Astrocyte (in vitro differentiated cells and primary cell): ENCODE data around the gene GET4. TPM values are rescaled to one million over a fixed set of nuclear protein-coding genes. Genes with fewer than 3 reads are reported as not detected.
"Not testable (repeated sequence)": the region's sequence is repeated elsewhere in the genome, so short reads cannot be mapped to it uniquely, and the experiment has no call there.

Experiments
- DNase-seq: peaks from one replicate; pipeline ENCODE4 v3.0.0-alpha.2; 2010; ENCODE audit warnings: low read depth
- FAIRE-seq: peaks from 2 replicates; lab custom pipeline; 2011; peaks lifted over from hg19 to GRCh38; lab: Jason Lieb, UNC
- H2AFZ ChIP-seq: 2 replicates; pipeline ENCODE4 v1.6.0; 2012; ENCODE audit warnings: low read depth, low read length, inconsistent platforms
- H3K27ac ChIP-seq: 2 replicates; pipeline ENCODE4 v1.5.1; 2011; ENCODE audit warnings: low read depth, low read length, inconsistent platforms
- H3K27me3 ChIP-seq: 2 replicates; pipeline ENCODE4 v1.6.0; 2011; ENCODE audit warnings: low read length, inconsistent platforms; ENCODE audit not compliant: insufficient read depth
- H3K36me3 ChIP-seq: 2 replicates; pipeline ENCODE4 v1.5.1; 2011; ENCODE audit warnings: low read length, inconsistent platforms; ENCODE audit not compliant: insufficient read depth
- H3K4me1 ChIP-seq: 2 replicates; pipeline ENCODE4 v1.5.1; 2011; ENCODE audit warnings: low read length, inconsistent platforms; ENCODE audit not compliant: insufficient read depth
- H3K4me2 ChIP-seq: 2 replicates; pipeline ENCODE4 v1.6.0; 2012; ENCODE audit warnings: low read length, inconsistent platforms
- H3K4me3 ChIP-seq: 2 replicates; pipeline ENCODE4 v1.5.1; 2011; ENCODE audit warnings: low read depth, mild to moderate bottlenecking, low read length, inconsistent platforms; ENCODE audit not compliant: insufficient read depth
- H3K79me2 ChIP-seq: 2 replicates; pipeline ENCODE4 v1.6.0; 2012; ENCODE audit warnings: mild to moderate bottlenecking, low read length, inconsistent platforms; ENCODE audit not compliant: insufficient read depth
- H3K9ac ChIP-seq: 2 replicates; pipeline ENCODE4 v1.6.0; 2012; ENCODE audit warnings: mild to moderate bottlenecking, low read length, inconsistent platforms
- H3K9me3 ChIP-seq: 2 replicates; pipeline ENCODE4 v1.5.1; 2012; ENCODE audit warnings: low read depth, mild to moderate bottlenecking, low read length, inconsistent platforms; ENCODE audit not compliant: insufficient read depth
- H4K20me1 ChIP-seq: 2 replicates; pipeline ENCODE4 v1.6.0; 2012; ENCODE audit warnings: low read length, inconsistent platforms; ENCODE audit not compliant: insufficient read depth
- H3K27ac Mint-ChIP-seq: one replicate; pipeline ENCODE4 v1.8.0; 2021; ENCODE audit warnings: mild to moderate bottlenecking, mixed read lengths; ENCODE audit not compliant: unreplicated experiment
- H3K27me3 Mint-ChIP-seq: one replicate; pipeline ENCODE4 v1.8.0; 2021; ENCODE audit warnings: low read depth, mixed read lengths; ENCODE audit not compliant: unreplicated experiment
- H3K36me3 Mint-ChIP-seq: one replicate; pipeline ENCODE4 v1.8.0; 2021; ENCODE audit warnings: low read depth, mixed read lengths; ENCODE audit not compliant: unreplicated experiment
- H3K4me1 Mint-ChIP-seq: one replicate; pipeline ENCODE4 v1.8.0; 2021; ENCODE audit warnings: low read depth, mixed read lengths; ENCODE audit not compliant: unreplicated experiment
- H3K4me3 Mint-ChIP-seq: one replicate; pipeline ENCODE4 v1.8.0; 2021; ENCODE audit warnings: mild to moderate bottlenecking, moderate library complexity, mixed read lengths; ENCODE audit not compliant: unreplicated experiment
- H3K9me3 Mint-ChIP-seq: one replicate; pipeline ENCODE4 v1.8.0; 2021; ENCODE audit warnings: mild to moderate bottlenecking, mixed read lengths; ENCODE audit not compliant: unreplicated experiment
- EZH2 ChIP-seq: IDR thresholded peaks from 2 replicates; pipeline ENCODE4 v1.6.1; 2012; ENCODE audit warnings: mild to moderate bottlenecking, low read length, inconsistent platforms; ENCODE audit not compliant: insufficient read depth
- total RNA-seq: library from RNA; stranded (reverse); gene quantifications from 2 replicates; pipeline ENCODE4 v1.2.1, GENCODE V29; 2021
- TF ChIP-seq, protein P1 (sequence below): IDR thresholded peaks from 2 replicates; pipeline ENCODE4 v1.5.1; 2011; ENCODE audit warnings: low read depth, mild to moderate bottlenecking, inconsistent platforms, low read length, moderate library complexity; ENCODE audit not compliant: insufficient read depth

The GET4 gene
- total RNA-seq, 1 donor from 2014 or later, result 43.0 TPM

- H3K4me2 ChIP-seq, result peak overlapping the region; percentile 43
- peaks cover 6% of the 10 kb centered on the region for H3K4me1 Mint-ChIP-seq
Measured at GRCh38 chr7:923108-924041, 47.0 kb downstream of the GET4 start.

GRCh38 chr7:924042-924441 is 47.7 kb downstream of the GET4 start:
- not testable (repeated sequence) for H3K9me3 Mint-ChIP-seq, H3K4me1 Mint-ChIP-seq, H3K4me3 Mint-ChIP-seq, H3K36me3 ChIP-seq, H4K20me1 ChIP-seq, H3K27ac Mint-ChIP-seq, H3K27ac ChIP-seq, FAIRE-seq, H3K9ac ChIP-seq, H3K27me3 Mint-ChIP-seq, H3K4me2 ChIP-seq, H3K9me3 ChIP-seq, H3K79me2 ChIP-seq, H3K27me3 ChIP-seq, H3K4me3 ChIP-seq, H3K36me3 Mint-ChIP-seq, DNase-seq, H2AFZ ChIP-seq
- H3K4me1 ChIP-seq, result peaks cover 24% of the 10 kb centered on the region

More at GRCh38 chr7:923108-924041, 47.0 kb downstream of the GET4 start:
- H3K4me3 Mint-ChIP-seq, result no peak overlapping the region
- H3K27ac Mint-ChIP-seq, result no peak overlapping the region
- Histone ChIP-seq H3K9me3 (no peaks in the 10 kb centered on the region), H4K20me1 (no peaks in the 10 kb centered on the region), H3K4me1 (peaks cover 22% of the 10 kb centered on the region), H3K9ac (no peak overlapping the region), H3K36me3 (no peaks in the 10 kb centered on the region), H3K79me2 (no peaks in the 10 kb centered on the region), H3K27ac (no peak overlapping the region), H3K27me3 (no peaks in the 10 kb centered on the region), H2AFZ (peak overlapping the region; percentile 60), H3K4me3 (no peak overlapping the region)
- no peaks in the 10 kb centered on the region for H3K9me3 Mint-ChIP-seq
- H3K36me3 Mint-ChIP-seq, result no peaks in the 10 kb centered on the region
- DNase-seq (peak; percentile 31), FAIRE-seq (no peak)
- no peaks in the 10 kb centered on the region for H3K27me3 Mint-ChIP-seq
- TF ChIP-seq, protein P1, sequence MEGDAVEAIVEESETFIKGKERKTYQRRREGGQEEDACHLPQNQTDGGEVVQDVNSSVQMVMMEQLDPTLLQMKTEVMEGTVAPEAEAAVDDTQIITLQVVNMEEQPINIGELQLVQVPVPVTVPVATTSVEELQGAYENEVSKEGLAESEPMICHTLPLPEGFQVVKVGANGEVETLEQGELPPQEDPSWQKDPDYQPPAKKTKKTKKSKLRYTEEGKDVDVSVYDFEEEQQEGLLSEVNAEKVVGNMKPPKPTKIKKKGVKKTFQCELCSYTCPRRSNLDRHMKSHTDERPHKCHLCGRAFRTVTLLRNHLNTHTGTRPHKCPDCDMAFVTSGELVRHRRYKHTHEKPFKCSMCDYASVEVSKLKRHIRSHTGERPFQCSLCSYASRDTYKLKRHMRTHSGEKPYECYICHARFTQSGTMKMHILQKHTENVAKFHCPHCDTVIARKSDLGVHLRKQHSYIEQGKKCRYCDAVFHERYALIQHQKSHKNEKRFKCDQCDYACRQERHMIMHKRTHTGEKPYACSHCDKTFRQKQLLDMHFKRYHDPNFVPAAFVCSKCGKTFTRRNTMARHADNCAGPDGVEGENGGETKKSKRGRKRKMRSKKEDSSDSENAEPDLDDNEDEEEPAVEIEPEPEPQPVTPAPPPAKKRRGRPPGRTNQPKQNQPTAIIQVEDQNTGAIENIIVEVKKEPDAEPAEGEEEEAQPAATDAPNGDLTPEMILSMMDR, result no peak
- TF ChIP-seq EZH2, result no peak

GRCh38 chr7:924541-925231 is 48.3 kb downstream of the GET4 start:
- Mint-ChIP-seq H3K4me1 (peaks cover 6% of the 10 kb centered on the region), H3K27ac (no peak overlapping the region), H3K4me3 (no peak overlapping the region), H3K36me3 (no peaks in the 10 kb centered on the region), H3K9me3 (no peaks in the 10 kb centered on the region), H3K27me3 (no peaks in the 10 kb centered on the region)
- TF ChIP-seq, protein P1, result no peak
- TF ChIP-seq EZH2, result no peak
- FAIRE-seq (no peak), DNase-seq (no peak)
- Histone ChIP-seq H3K9ac (no peak overlapping the region), H3K4me1 (peaks cover 24% of the 10 kb centered on the region), H3K4me3 (no peak overlapping the region), H3K27me3 (no peaks in the 10 kb centered on the region), H3K4me2 (peak overlapping the region; percentile 57), H3K27ac (no peak overlapping the region), H2AFZ (no peak overlapping the region), H3K36me3 (no peaks in the 10 kb centered on the region), H3K79me2 (no peaks in the 10 kb centered on the region), H4K20me1 (no peaks in the 10 kb centered on the region), H3K9me3 (no peaks in the 10 kb centered on the region)
